Karpas-422 (cell line): Measurements from ENCODE around the gene ZSWIM5. TPM values are rescaled to one million over a fixed set of nuclear protein-coding genes. Genes with fewer than 3 reads are reported as not detected.
"Not testable (repeated sequence)": the region's sequence is repeated elsewhere in the genome, so short reads cannot be mapped to it uniquely, and the experiment has no call there.

Experiments used
- DNase-seq: peaks from one replicate; pipeline ENCODE4 v3.0.0-alpha.2; 2015
- H2AFZ ChIP-seq: fragments of 200-600 bp; sonication (generic); 2 replicates; pipeline ENCODE4 v1.6.1; 2014; ENCODE audit warnings: antibody characterized with exemption, low read length, mixed read lengths
- H3K27ac ChIP-seq: fragments of 200-600 bp; sonication (generic); 2 replicates; pipeline ENCODE4 v1.5.1; 2014; ENCODE audit warnings: mild to moderate bottlenecking, low read length, moderate library complexity
- H3K27me3 ChIP-seq: fragments of 200-600 bp; sonication (generic); 2 replicates; pipeline ENCODE4 v1.6.1; 2014; ENCODE audit warnings: low read length, mixed read lengths
- H3K36me3 ChIP-seq: fragments of 200-600 bp; sonication (generic); 2 replicates; pipeline ENCODE4 v1.6.1; 2014; ENCODE audit warnings: low read length, mixed read lengths; ENCODE audit not compliant: insufficient read depth
- H3K4me1 ChIP-seq: fragments of 200-600 bp; sonication (generic); 2 replicates; pipeline ENCODE4 v1.6.1; 2014; ENCODE audit warnings: mild to moderate bottlenecking, low read length, mixed read lengths
- H3K4me2 ChIP-seq: fragments of 200-600 bp; sonication (generic); 2 replicates; pipeline ENCODE4 v1.6.1; 2014; ENCODE audit warnings: low read length, low read depth, mild to moderate bottlenecking; ENCODE audit not compliant: poor library complexity, severe bottlenecking
- H3K4me3 ChIP-seq: fragments of 200-600 bp; sonication (generic); 2 replicates; pipeline ENCODE4 v1.5.1; 2014; ENCODE audit warnings: mild to moderate bottlenecking, antibody characterized with exemption, low read length, mixed read lengths
- H3K79me2 ChIP-seq: fragments of 200-600 bp; sonication (generic); 2 replicates; pipeline ENCODE4 v1.6.1; 2014; ENCODE audit warnings: mild to moderate bottlenecking, low read length, mixed read lengths
- H3K9ac ChIP-seq: fragments of 200-600 bp; sonication (generic); 2 replicates; pipeline ENCODE4 v1.6.0; 2014; ENCODE audit warnings: low read length
- H3K9me2 ChIP-seq: fragments of 200-600 bp; sonication (generic), shearing (Covaris generic); replicated peaks from 2 replicates; pipeline ENCODE4 v1.6.0; 2014; ENCODE audit warnings: mild to moderate bottlenecking, low read length, moderate library complexity; ENCODE audit not compliant: insufficient read depth
- H3K9me3 ChIP-seq: fragments of 300-700, 200-600 bp; sonication (generic); 2 replicates; pipeline ENCODE4 v1.6.1; 2014; ENCODE audit warnings: low read length, mixed read lengths
- H4K20me1 ChIP-seq: fragments of 200-600 bp; sonication (generic); 2 replicates; pipeline ENCODE4 v1.6.1; 2014; ENCODE audit warnings: mild to moderate bottlenecking, antibody characterized with exemption, low read length, low read depth; ENCODE audit not compliant: insufficient read depth
- total RNA-seq: library from RNA; depleted of rRNA; stranded (reverse); fragments of >200 nt; shearing (Covaris generic); gene quantifications from 2 replicates; pipeline ENCODE4 v1.2.3, GENCODE V29; 2014; ENCODE audit warnings: low replicate concordance

ZSWIM5 gene
- total RNA-seq, 1 experiment from 2014 or later, result 0.04 TPM

DNA sequence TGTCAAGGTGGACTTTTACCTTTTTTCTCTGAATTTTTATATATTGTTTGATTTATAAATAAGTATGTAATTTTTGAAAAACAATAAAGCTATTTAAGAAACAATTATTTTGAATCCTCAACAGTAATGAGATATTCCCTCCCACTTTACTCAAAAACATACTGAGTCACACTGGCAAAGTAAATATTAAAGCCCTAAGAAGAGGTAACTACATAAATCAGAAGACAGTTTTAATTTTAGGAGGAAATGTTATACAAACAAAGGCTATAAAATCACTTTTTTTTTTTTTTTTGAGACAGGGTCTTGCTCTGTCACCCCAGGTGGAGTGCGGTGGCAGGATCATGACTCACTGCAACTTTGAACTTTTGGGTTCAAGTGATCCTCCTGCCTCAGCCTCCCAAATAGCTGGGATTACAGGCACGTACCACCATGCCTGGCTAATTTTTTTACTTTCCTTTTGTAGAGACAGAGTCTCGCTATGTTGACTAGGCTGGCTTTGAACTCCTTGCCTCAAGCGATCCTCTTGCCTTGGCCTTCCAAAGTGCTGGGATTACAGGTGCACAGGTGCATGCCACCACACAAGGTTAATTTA is 36.2 kb downstream of the ZSWIM5 start:
- Histone ChIP-seq H3K36me3 (no peaks in the 10 kb centered on the region), H3K9ac (no peak overlapping the region), H3K27ac (no peak overlapping the region), H3K27me3 (no peaks in the 10 kb centered on the region), H3K4me1 (peaks cover 5% of the 10 kb centered on the region; the same call in 1 of the 2 replicates), H3K4me3 (no peak overlapping the region), H3K79me2 (no peaks in the 10 kb centered on the region), H3K4me2 (no peak overlapping the region), H3K9me3 (no peaks in the 10 kb centered on the region), H3K9me2 (no peaks in the 10 kb centered on the region), H2AFZ (no peak overlapping the region), H4K20me1 (no peaks in the 10 kb centered on the region)
- no peak for DNase-seq

DNA sequence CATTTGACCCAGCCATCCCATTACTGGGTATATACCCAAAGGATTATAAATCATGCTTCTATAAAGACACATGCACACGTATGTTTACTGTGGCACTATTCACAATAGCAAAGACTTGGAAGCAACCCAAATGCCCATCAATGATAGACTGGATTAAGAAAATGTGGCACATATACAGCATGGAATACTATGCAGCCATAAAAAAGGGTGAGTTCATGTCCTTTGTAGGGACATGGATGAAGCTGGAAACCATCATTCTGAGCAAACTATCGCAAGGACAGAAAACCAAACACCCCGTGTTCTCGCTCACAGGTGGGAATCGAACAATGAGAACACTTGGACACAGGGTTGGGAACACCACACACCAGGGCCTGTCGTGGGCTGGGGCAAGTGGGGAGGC is 38.5 kb downstream of the ZSWIM5 start:
- H3K4me3 ChIP-seq, H3K79me2 ChIP-seq, H3K9me3 ChIP-seq, H3K27ac ChIP-seq, H2AFZ ChIP-seq, H4K20me1 ChIP-seq, DNase-seq, H3K4me2 ChIP-seq, H3K4me1 ChIP-seq, H3K9me2 ChIP-seq, H3K27me3 ChIP-seq, H3K36me3 ChIP-seq, H3K9ac ChIP-seq: not testable (repeated sequence)

DNA sequence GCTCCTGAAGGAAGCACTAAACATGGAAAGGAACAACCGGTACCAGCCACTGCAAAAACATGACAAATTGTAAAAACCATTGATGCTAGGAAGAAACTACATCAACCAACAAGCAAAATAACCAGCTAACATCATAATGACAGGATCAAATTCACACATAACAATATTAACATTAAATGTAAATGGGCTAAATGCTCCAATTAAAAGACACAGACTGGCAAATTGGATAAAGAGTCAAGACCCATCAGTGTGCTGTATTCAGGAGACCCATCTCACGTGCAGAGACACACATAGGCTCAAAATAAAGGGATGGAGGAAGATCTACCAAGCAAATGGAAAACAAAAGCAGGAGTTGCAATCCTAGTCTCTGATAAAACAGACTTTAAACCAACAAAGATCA is 42.1 kb downstream of the ZSWIM5 start:
- not testable (repeated sequence) for H3K9ac ChIP-seq, H3K79me2 ChIP-seq, H4K20me1 ChIP-seq, H3K4me3 ChIP-seq, H3K9me3 ChIP-seq, H2AFZ ChIP-seq, H3K27me3 ChIP-seq, H3K4me1 ChIP-seq, H3K27ac ChIP-seq, DNase-seq, H3K9me2 ChIP-seq, H3K36me3 ChIP-seq, H3K4me2 ChIP-seq

DNA sequence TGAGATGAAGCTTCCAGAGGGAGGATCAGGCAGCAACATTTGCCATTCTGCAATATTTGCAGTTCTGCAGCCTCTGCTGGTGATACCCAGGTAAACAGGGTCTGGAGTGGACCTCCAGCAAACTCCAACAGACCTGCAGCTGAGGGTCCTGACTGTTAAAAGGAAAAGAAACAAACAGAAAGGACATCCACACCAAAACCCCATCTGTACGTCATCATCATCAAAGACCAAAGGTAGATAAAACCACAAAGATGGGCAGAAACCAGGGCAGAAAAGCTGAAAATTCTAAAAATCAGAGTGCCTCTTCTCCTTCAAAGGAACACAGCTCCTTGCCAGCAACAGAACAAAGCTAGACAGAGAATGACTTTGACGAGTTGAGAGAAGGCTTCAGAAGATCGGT is 43.3 kb downstream of the ZSWIM5 start:
- DNase-seq, H4K20me1 ChIP-seq, H3K4me1 ChIP-seq, H2AFZ ChIP-seq, H3K27me3 ChIP-seq, H3K27ac ChIP-seq, H3K9me2 ChIP-seq, H3K79me2 ChIP-seq, H3K9me3 ChIP-seq, H3K4me2 ChIP-seq, H3K9ac ChIP-seq, H3K4me3 ChIP-seq, H3K36me3 ChIP-seq: not testable (repeated sequence)

DNA sequence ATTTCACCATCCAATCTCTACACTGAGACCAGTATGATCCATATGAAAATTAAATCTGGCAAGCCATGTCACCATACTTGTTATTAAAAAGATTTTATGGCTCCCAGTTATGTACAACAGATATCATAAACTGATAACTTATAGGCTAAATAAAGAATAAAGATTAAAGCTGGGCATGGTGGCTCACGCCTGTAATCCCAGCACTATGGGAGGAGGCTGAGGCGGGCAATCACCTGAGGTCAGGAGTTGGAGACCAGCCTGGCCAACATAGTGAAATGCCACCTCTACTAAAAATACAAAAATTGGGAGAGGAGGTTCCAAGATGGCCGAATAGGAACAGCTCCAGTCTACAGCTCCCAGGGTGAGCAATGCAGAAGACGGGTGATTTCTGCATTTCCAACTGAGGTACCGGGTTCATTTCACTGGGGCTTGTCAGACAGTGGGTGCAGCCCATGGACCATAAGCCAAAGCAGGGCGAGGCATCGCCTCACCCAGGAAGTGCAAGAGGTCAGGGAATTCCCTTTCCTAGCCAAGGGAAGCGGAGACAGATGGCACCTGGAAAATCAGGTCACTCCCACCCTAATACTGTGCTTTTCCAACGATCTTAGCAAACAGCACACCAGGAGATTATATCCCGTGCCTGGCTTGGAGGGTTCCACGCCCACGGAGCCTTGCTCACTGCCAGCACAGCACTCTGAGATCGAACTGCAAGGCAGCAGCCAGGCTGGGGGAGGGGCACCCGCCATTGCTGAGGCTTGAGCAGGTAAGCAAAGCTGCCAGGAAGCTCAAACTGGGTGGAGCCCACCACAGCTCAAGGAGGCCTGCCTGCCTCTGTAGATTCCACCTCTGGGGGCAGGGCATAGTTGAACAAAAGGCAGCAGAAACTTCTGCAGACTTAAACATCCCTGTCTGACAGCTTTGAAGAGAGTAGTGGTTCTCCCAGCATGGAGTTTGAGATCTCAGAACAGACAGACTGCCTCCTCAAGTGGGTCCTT is 44.1 kb downstream of the ZSWIM5 start:
- not testable (repeated sequence) for H3K27me3 ChIP-seq, H4K20me1 ChIP-seq, H3K9me2 ChIP-seq, DNase-seq, H3K36me3 ChIP-seq, H3K4me1 ChIP-seq, H3K27ac ChIP-seq, H3K9ac ChIP-seq, H3K9me3 ChIP-seq, H3K4me2 ChIP-seq, H3K4me3 ChIP-seq, H3K79me2 ChIP-seq, H2AFZ ChIP-seq

DNA sequence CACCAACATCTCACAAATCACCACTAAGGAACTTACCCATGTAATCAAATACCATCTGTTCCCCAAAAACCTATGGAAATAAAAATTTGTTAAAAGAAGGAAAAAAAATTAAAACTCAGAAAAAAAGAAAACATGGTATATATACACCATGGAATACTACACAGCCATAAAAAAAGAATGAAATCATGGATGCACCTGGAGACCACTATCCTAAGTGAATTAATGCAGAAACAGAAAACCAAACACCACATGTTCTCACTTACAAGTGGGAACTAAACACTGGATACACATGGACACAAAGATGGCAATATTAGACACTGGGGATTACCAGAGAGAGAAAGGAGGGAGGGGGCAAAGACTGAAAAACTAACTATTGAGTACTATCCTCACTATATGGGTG is 50.4 kb downstream of the ZSWIM5 start:
- no peak for DNase-seq
- peaks cover 4% of the 10 kb centered on the region; the same call in 1 of the 2 replicates for H3K4me1 ChIP-seq
- no peak overlapping the region for H3K4me3 ChIP-seq
- H3K79me2 ChIP-seq, result no peaks in the 10 kb centered on the region
- no peaks in the 10 kb centered on the region for H3K36me3 ChIP-seq
- no peak overlapping the region for H3K27ac ChIP-seq
- no peaks in the 10 kb centered on the region for H3K9me2 ChIP-seq
- no peaks in the 10 kb centered on the region for H3K27me3 ChIP-seq
- H3K9ac ChIP-seq, result no peak overlapping the region
- H4K20me1 ChIP-seq, result no peaks in the 10 kb centered on the region
- H2AFZ ChIP-seq, result no peak overlapping the region
- H3K4me2 ChIP-seq, result no peak overlapping the region
- no peaks in the 10 kb centered on the region for H3K9me3 ChIP-seq

DNA sequence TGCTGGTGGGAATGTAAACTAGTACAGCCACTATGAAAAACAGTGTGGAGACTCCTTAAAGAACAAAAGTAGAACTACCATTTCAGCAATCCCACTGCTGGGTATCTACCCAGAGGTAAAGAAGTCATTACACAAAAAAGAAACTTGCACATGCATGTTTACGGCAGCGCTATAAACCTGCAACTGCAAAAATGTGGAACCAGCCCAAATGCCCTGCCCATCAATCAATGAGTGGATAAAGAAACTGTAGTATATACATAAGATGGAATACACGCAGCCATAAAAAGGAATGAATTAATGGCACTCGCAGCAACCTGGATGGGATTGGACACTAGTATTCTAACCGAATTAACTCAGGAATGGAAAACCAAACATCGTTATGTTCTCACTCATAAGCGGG is 51.0 kb downstream of the ZSWIM5 start:
- H3K9me2 ChIP-seq, result no peaks in the 10 kb centered on the region
- H3K4me1 ChIP-seq, result peaks cover 4% of the 10 kb centered on the region; the same call in 1 of the 2 replicates
- H3K36me3 ChIP-seq, result no peaks in the 10 kb centered on the region
- H3K9me3 ChIP-seq, result no peaks in the 10 kb centered on the region
- H2AFZ ChIP-seq, result no peak overlapping the region
- no peak overlapping the region for H3K9ac ChIP-seq
- H3K27me3 ChIP-seq, result no peaks in the 10 kb centered on the region
- H3K4me2 ChIP-seq, result no peak overlapping the region
- no peak for DNase-seq
- no peak overlapping the region for H3K4me3 ChIP-seq
- no peaks in the 10 kb centered on the region for H3K79me2 ChIP-seq
- H4K20me1 ChIP-seq, result no peaks in the 10 kb centered on the region
- no peak overlapping the region for H3K27ac ChIP-seq

DNA sequence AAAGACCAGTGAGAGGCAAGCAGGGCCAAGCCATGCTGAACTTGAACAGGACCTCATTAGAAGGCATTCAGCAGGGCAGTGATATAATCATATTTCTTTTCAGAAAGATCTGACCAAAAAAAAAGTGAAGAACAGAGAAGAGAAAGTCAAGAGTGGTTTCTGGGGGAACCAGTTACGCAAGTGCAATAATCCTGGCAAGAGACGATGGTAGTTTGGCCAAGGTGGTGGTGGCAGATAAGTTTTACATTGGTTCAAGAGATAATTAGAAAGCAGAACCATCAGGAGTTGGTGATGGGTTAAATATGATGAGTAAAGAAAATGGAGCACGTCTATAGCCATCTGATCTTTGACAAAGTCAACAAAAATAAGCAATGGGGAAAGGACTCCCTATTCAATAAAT is 54.3 kb downstream of the ZSWIM5 start:
- no peaks in the 10 kb centered on the region for H3K27me3 ChIP-seq
- no peaks in the 10 kb centered on the region for H3K9me2 ChIP-seq
- no peak overlapping the region for H3K4me3 ChIP-seq
- H4K20me1 ChIP-seq, result no peaks in the 10 kb centered on the region
- H3K9me3 ChIP-seq, result no peaks in the 10 kb centered on the region
- H2AFZ ChIP-seq, result no peak overlapping the region
- H3K36me3 ChIP-seq, result no peaks in the 10 kb centered on the region
- H3K9ac ChIP-seq, result no peak overlapping the region
- no peak overlapping the region for H3K27ac ChIP-seq
- no peak overlapping the region for H3K4me2 ChIP-seq
- peaks cover 4% of the 10 kb centered on the region; the same call in 1 of the 2 replicates for H3K4me1 ChIP-seq
- no peaks in the 10 kb centered on the region for H3K79me2 ChIP-seq
- DNase-seq, result no peak
